ENCODE results near the gene PTPN2. TPM values are rescaled to one million over a fixed set of nuclear protein-coding genes. Genes with fewer than 3 reads are reported as not detected.
"Not testable (repeated sequence)": the region's sequence is repeated elsewhere in the genome, so short reads cannot be mapped to it uniquely, and the experiment has no call there.

The PTPN2 gene
- total and polyA plus RNA-seq, 2 donors (not counting 1 experiment from before 2014, with no cell fraction given): 41.2 to 75.5 TPM

GRCh38 chr18:12906119-12906518 is 22.1 kb upstream of the PTPN2 start:
- ChIA-PET POLR2A (interaction anchor here (0.6 kb wide), 1 partner anchor 23 kb away, joined by 3 read pairs; no protein-coding TSS in a partner anchor), CTCF (interaction anchor here (3.3 kb wide), 1 partner anchor 28 kb away, joined by 10 read pairs; no protein-coding TSS in a partner anchor)
- H3K4me3 ChIP-seq (ENCODE audit: control extremely low read depth in 1 of 5, extremely low read depth in 1 of 5, insufficient read depth in 1 of 5, low read depth in 2 of 5, low read length in 4 of 5): no peak overlapping the region
- Mint-ChIP-seq H3K4me3 (no peak overlapping the region), H3K9me3 (ENCODE audit: insufficient read depth) (no peaks in the 10 kb centered on the region), H3K27me3 (peaks cover 25% of the 10 kb centered on the region), H3K4me1 (peaks cover 6% of the 10 kb centered on the region), H3K27ac (no peak overlapping the region)
- no peak overlapping the region for H2AFZ ChIP-seq (ENCODE audit: insufficient read depth, low read depth, low read length, poor library complexity, severe bottlenecking)
- H3K9me3 ChIP-seq (ENCODE audit: control extremely low read depth in 1 of 3, control insufficient read depth in 2 of 3, insufficient read depth in 1 of 3, low read length in 2 of 3): no peaks in the 10 kb centered on the region
- TF ChIP-seq EZH2 (IDR thresholded peaks at IDR 0.05; ENCODE audit: borderline replicate concordance, insufficient read depth, low read depth, low read length, poor library complexity, severe bottlenecking): no peak
- no peak for TF ChIP-seq CTCF (IDR thresholded peaks at IDR 0.05)
- H3K27me3 ChIP-seq (replicated peaks in 1 of 4; ENCODE audit: control extremely low read depth in 1 of 4, control insufficient read depth in 3 of 4, insufficient read depth in 4 of 4, low read length in 3 of 4): peaks cover 0 to 14% (median 2%) of the 10 kb centered on the region in 4 experiments
- no peak overlapping the region for H3K4me2 ChIP-seq (replicated peaks; ENCODE audit: low read depth, low read length, poor library complexity, severe bottlenecking)
- ATAC-seq (ENCODE audit: low read depth) (no peak), DNase-seq (no peak)
- H4K20me1 ChIP-seq (ENCODE audit: control insufficient read depth, insufficient read depth, low read length, poor library complexity, severe bottlenecking): no peaks in the 10 kb centered on the region
- H3K36me3 ChIP-seq (replicated peaks in 1 of 2; ENCODE audit: control extremely low read depth in 1 of 2, control insufficient read depth in 1 of 2, extremely low read depth in 1 of 2, insufficient read depth in 2 of 2, low read length in 1 of 2): no peaks in the 10 kb centered on the region
- H3K27ac ChIP-seq (ENCODE audit: low read length in 2 of 2): no peak overlapping the region
- intact Hi-C loops (cut with micrococcal nuclease): no loop called here
- no peaks in the 10 kb centered on the region for H3K79me2 ChIP-seq (ENCODE audit: control insufficient read depth, insufficient read depth, low read length)
- whole genome bisulfite sequencing (ENCODE audit: insufficient coverage): 84% methylated on average over 4 of the region's 4 CpGs
- H3K4me1 ChIP-seq (ENCODE audit: control insufficient read depth in 2 of 2, insufficient read depth in 2 of 2, low read length in 2 of 2): peaks cover 0 to 4% of the 10 kb centered on the region in 2 donors
- no peak overlapping the region for H3K9ac ChIP-seq (ENCODE audit: low read length)

- intact Hi-C loops (cut with micrococcal nuclease): no loop called here
- DNase-seq (no peak), ATAC-seq (ENCODE audit: low read depth) (no peak)
- Mint-ChIP-seq H3K9me3 (ENCODE audit: insufficient read depth) (no peaks in the 10 kb centered on the region), H3K4me3 (no peak overlapping the region), H3K4me1 (peaks cover 3% of the 10 kb centered on the region), H3K27ac (no peak overlapping the region), H3K27me3 (peaks cover 30% of the 10 kb centered on the region)
- no peak overlapping the region for H3K9ac ChIP-seq (ENCODE audit: low read length)
- H3K4me2 ChIP-seq (replicated peaks; ENCODE audit: low read depth, low read length, poor library complexity, severe bottlenecking): no peak overlapping the region
- H3K79me2 ChIP-seq (ENCODE audit: control insufficient read depth, insufficient read depth, low read length): no peaks in the 10 kb centered on the region
- H3K4me1 ChIP-seq (ENCODE audit: control insufficient read depth in 2 of 2, insufficient read depth in 2 of 2, low read length in 2 of 2): no peaks in the 10 kb centered on the region
- ChIA-PET CTCF (interaction anchor here (0.8 to 3.3 kb wide), 3 partner anchors 18 to 177 kb away, joined by 3 to 10 read pairs (median 9); no protein-coding TSS in a partner anchor), POLR2A (no interaction called here)
- no peak for TF ChIP-seq EZH2 (IDR thresholded peaks at IDR 0.05; ENCODE audit: borderline replicate concordance, insufficient read depth, low read depth, low read length, poor library complexity, severe bottlenecking)
- no peak for TF ChIP-seq CTCF (IDR thresholded peaks at IDR 0.05)
- peaks cover 0 to 11% (median 2%) of the 10 kb centered on the region in 4 experiments for H3K27me3 ChIP-seq (replicated peaks in 1 of 4; ENCODE audit: control extremely low read depth in 1 of 4, control insufficient read depth in 3 of 4, insufficient read depth in 4 of 4, low read length in 3 of 4)
- no peaks in the 10 kb centered on the region for H4K20me1 ChIP-seq (ENCODE audit: control insufficient read depth, insufficient read depth, low read length, poor library complexity, severe bottlenecking)
- no peak overlapping the region for H3K4me3 ChIP-seq (ENCODE audit: control extremely low read depth in 1 of 5, extremely low read depth in 1 of 5, insufficient read depth in 1 of 5, low read depth in 2 of 5, low read length in 4 of 5)
- H3K36me3 ChIP-seq (replicated peaks in 1 of 2; ENCODE audit: control extremely low read depth in 1 of 2, control insufficient read depth in 1 of 2, extremely low read depth in 1 of 2, insufficient read depth in 2 of 2, low read length in 1 of 2): no peaks in the 10 kb centered on the region
- no peaks in the 10 kb centered on the region for H3K9me3 ChIP-seq (ENCODE audit: control extremely low read depth in 1 of 3, control insufficient read depth in 2 of 3, insufficient read depth in 1 of 3, low read length in 2 of 3)
- H2AFZ ChIP-seq (ENCODE audit: insufficient read depth, low read depth, low read length, poor library complexity, severe bottlenecking): no peak overlapping the region
- no peak overlapping the region for H3K27ac ChIP-seq (ENCODE audit: low read length in 2 of 2)
- WGBS (ENCODE audit: insufficient coverage): 100% methylated on average over 4 of the region's 8 CpGs
Measured at GRCh38 chr18:12904012-12904516, 20.0 kb upstream of the PTPN2 start.

GRCh38 chr18:12901208-12901607 is 17.2 kb upstream of the PTPN2 start:
- H3K4me3 Mint-ChIP-seq; H4K20me1 ChIP-seq (ENCODE audit: control insufficient read depth, insufficient read depth, low read length, poor library complexity, severe bottlenecking); H3K4me2 ChIP-seq (replicated peaks; ENCODE audit: low read depth, low read length, poor library complexity, severe bottlenecking); H3K4me3 ChIP-seq (ENCODE audit: control extremely low read depth in 1 of 5, extremely low read depth in 1 of 5, insufficient read depth in 1 of 5, low read depth in 2 of 5, low read length in 4 of 5); H3K4me1 ChIP-seq (ENCODE audit: control insufficient read depth in 2 of 2, insufficient read depth in 2 of 2, low read length in 2 of 2); CTCF ChIA-PET; DNase-seq; H3K9me3 Mint-ChIP-seq (ENCODE audit: insufficient read depth); H3K27ac ChIP-seq (ENCODE audit: low read length in 2 of 2); H3K27ac Mint-ChIP-seq; H3K9ac ChIP-seq (ENCODE audit: low read length); H3K79me2 ChIP-seq (ENCODE audit: control insufficient read depth, insufficient read depth, low read length); intact Hi-C loops (cut with micrococcal nuclease); H3K36me3 ChIP-seq (replicated peaks in 1 of 2; ENCODE audit: control extremely low read depth in 1 of 2, control insufficient read depth in 1 of 2, extremely low read depth in 1 of 2, insufficient read depth in 2 of 2, low read length in 1 of 2); H3K9me3 ChIP-seq (ENCODE audit: control extremely low read depth in 1 of 3, control insufficient read depth in 2 of 3, insufficient read depth in 1 of 3, low read length in 2 of 3); ATAC-seq (ENCODE audit: low read depth); POLR2A ChIA-PET; H2AFZ ChIP-seq (ENCODE audit: insufficient read depth, low read depth, low read length, poor library complexity, severe bottlenecking); H3K4me1 Mint-ChIP-seq: not testable (repeated sequence)
- H3K27me3 Mint-ChIP-seq: peaks cover 32% of the 10 kb centered on the region
- H3K27me3 ChIP-seq (replicated peaks in 1 of 4; ENCODE audit: control extremely low read depth in 1 of 4, control insufficient read depth in 3 of 4, insufficient read depth in 4 of 4, low read length in 3 of 4): peaks cover 0 to 15% (median 6%) of the 10 kb centered on the region in 4 experiments
- 94% methylated on average over 5 of the region's 12 CpGs for WGBS (ENCODE audit: insufficient coverage)

Measured in B cell (primary cell).